GM12878 (cell line): ENCODE measurements around the gene PPP1R13L. TPM values are rescaled to one million over a fixed set of nuclear protein-coding genes. Genes with fewer than 3 reads are reported as not detected.
A peak's percentile ranks its signal among the peaks of the same experiment; 100 is the strongest.

Experiments
- ATAC-seq: fragments of 200-7000 bp; cut with Tn5 transposase; 3 replicates; pipeline ENCODE4 v1.9.1; 2020; ENCODE audit warnings: mild to moderate bottlenecking, moderate library complexity
- BruUV-seq: library from RNA; stranded (reverse); fragments of 400-500 nt; replicated peaks from 2 replicates; lab custom pipeline; 2021; lab: Mats Ljungman, UMichigan
- CTCF ChIA-PET: fragments of 300-600 bp; sonication (Branson Sonifier 250); formaldehyde crosslinking; extraction: SDS; loops from one replicate; lab custom pipeline; 2021; ENCODE audit warnings: inconsistent platforms; lab: Yijun Ruan, JAX
- POLR2A ChIA-PET: fragments of 350-600 bp; formaldehyde crosslinking; extraction: SDS; loops from one replicate; lab custom pipeline; 2021; ENCODE audit warnings: inconsistent platforms; lab: Charles Lee
- RAD21 ChIA-PET: fragments of 300-600 bp; sonication (Branson Sonifier 250); formaldehyde crosslinking; loops from one replicate; lab custom pipeline; 2023; ENCODE audit warnings: antibody characterized with exemption; ENCODE audit not compliant: unreplicated experiment; lab: Charles Lee
- SMC1A ChIA-PET: fragments of 300-600 bp; sonication (Branson Sonifier 250); formaldehyde crosslinking; loops from one replicate; lab custom pipeline; 2023; ENCODE audit not compliant: unreplicated experiment, uncharacterized antibody; lab: Charles Lee
- DNase-seq: peaks from one replicate; pipeline ENCODE4 v3.0.0-alpha.2; 2011; ENCODE audit warnings: low read depth, low spot score
- FAIRE-seq: peaks from 3 replicates; lab custom pipeline; 2011; peaks lifted over from hg19 to GRCh38; lab: Jason Lieb, UNC
- H2AFZ ChIP-seq: 2 replicates; pipeline ENCODE4 v1.6.0; 2011; ENCODE audit warnings: low read depth, low read length, control low read depth; ENCODE audit not compliant: control insufficient read depth
- H3K27ac ChIP-seq: 2 replicates; pipeline ENCODE4 v1.5.1; 2011; ENCODE audit warnings: control low read depth; ENCODE audit not compliant: control insufficient read depth, insufficient read depth
- H3K27me3 ChIP-seq, 2 experiments: replicated peaks in 1 of 2; 2 replicates each; pipeline versions ENCODE4 v1.6.0 to v1.6.1; 2011; ENCODE audit warnings: low read length in 1 of 2; ENCODE audit not compliant: control insufficient read depth in 2 of 2, insufficient read depth in 2 of 2
- H3K36me3 ChIP-seq, 2 experiments: 2 replicates each; pipeline ENCODE4 v1.5.1; 2011; ENCODE audit warnings: low read length in 1 of 2; ENCODE audit not compliant: control insufficient read depth in 2 of 2, insufficient read depth in 2 of 2
- H3K4me1 ChIP-seq: 2 replicates; pipeline ENCODE4 v1.6.1; 2011; ENCODE audit warnings: mild to moderate bottlenecking, low read length, moderate library complexity, mixed read lengths; ENCODE audit not compliant: control insufficient read depth, insufficient read depth
- H3K4me2 ChIP-seq: 2 replicates; pipeline ENCODE4 v1.6.0; 2011; ENCODE audit warnings: control low read depth; ENCODE audit not compliant: control insufficient read depth, insufficient read depth
- H3K4me3 ChIP-seq: fragments of 200-600 bp; sonication (generic); 2 replicates; pipeline ENCODE4 v1.5.1; 2016
- H3K79me2 ChIP-seq: 2 replicates; pipeline ENCODE4 v1.6.0; 2011; ENCODE audit warnings: low read length; ENCODE audit not compliant: control insufficient read depth, insufficient read depth
- H3K9ac ChIP-seq: 2 replicates; pipeline ENCODE4 v1.8.0; 2011; ENCODE audit warnings: low read length, control low read depth, mixed read lengths; ENCODE audit not compliant: control insufficient read depth, insufficient read depth
- H3K9me3 ChIP-seq: replicated peaks from 3 replicates; pipeline ENCODE4 v1.5.1; 2011; ENCODE audit warnings: mild to moderate bottlenecking, low read length; ENCODE audit not compliant: control insufficient read depth, insufficient read depth
- H4K20me1 ChIP-seq: 2 replicates; pipeline ENCODE4 v1.6.0; 2011; ENCODE audit not compliant: control insufficient read depth, insufficient read depth
- BCLAF1 ChIP-seq: fragments of 450-650 bp; IDR thresholded peaks from 2 replicates; pipeline ENCODE4 v1.6.1; 2017; ENCODE audit warnings: antibody characterized with exemption, mild to moderate bottlenecking, moderate library complexity
- GATAD2B ChIP-seq: fragments of 450-650 bp; conservative IDR thresholded peaks from 2 replicates; pipeline ENCODE4 v1.6.1; 2017; ENCODE audit warnings: low read depth, mild to moderate bottlenecking, moderate library complexity
- HCFC1 ChIP-seq: fragments of 150-350 bp; IDR thresholded peaks from 2 replicates; pipeline ENCODE4 v1.6.1; 2014; ENCODE audit warnings: low read length
- HDGF ChIP-seq: fragments of 450-650 bp; IDR thresholded peaks from 2 replicates; pipeline ENCODE4 v1.6.1; 2016; ENCODE audit warnings: antibody characterized with exemption
- LARP7 ChIP-seq: fragments of 450-650 bp; IDR thresholded peaks from 2 replicates; pipeline ENCODE4 v1.6.1; 2017; ENCODE audit warnings: mild to moderate bottlenecking
- NBN ChIP-seq: fragments of 450-650 bp; IDR thresholded peaks from 2 replicates; pipeline ENCODE4 v1.6.1; 2016
- NFXL1 ChIP-seq: fragments of 450-650 bp; IDR thresholded peaks from 2 replicates; pipeline ENCODE4 v1.6.1; 2017; ENCODE audit warnings: antibody characterized with exemption, mild to moderate bottlenecking, borderline replicate concordance
- NR2F1 ChIP-seq: fragments of 450-650 bp; conservative IDR thresholded peaks from 2 replicates; pipeline ENCODE4 v1.6.1; 2017; ENCODE audit warnings: mild to moderate bottlenecking
- WGBS: methylation state at CpG from one replicate; pipeline ENCODE4 v1.1.6; 2016; ENCODE audit warnings: low lambda C conversion rate; ENCODE audit not compliant: insufficient replicate concordance, insufficient coverage; ENCODE audit errors: missing lambda C conversion rate; 5-methylcytosine and 5-hydroxymethylcytosine counted together
- in situ Hi-C: fragments of 300-500 bp; cut with MboI; formaldehyde crosslinking; loops from 9 replicates; pipeline ENCODE4 v1.14.3; 2018; ENCODE audit warnings: mixed read lengths
- intact Hi-C: fragments of 100-400 bp; cut with micrococcal nuclease; formaldehyde crosslinking; loops from one replicate; pipeline ENCODE4 v1.14.2; 2022; ENCODE audit not compliant: unreplicated experiment
- polyA plus RNA-seq, 11 experiments: library from polyadenylated mRNA; depleted of rRNA in 4 of 11; unstranded in 6 of 11; stranded (reverse) in 5 of 11; fragments of >200 nt; fragmentation: Nextera tagmentation in 4 of 11; fragmentation: Illumina TruSeq in 1 of 11; extraction: Ambion mirVana in 4 of 11; extraction: Trizol in 1 of 11; gene quantifications; 1 replicate in 1 of 11; 2 replicates in 10 of 11; pipeline versions ENCODE4 v1.2.1 to v1.2.3, GENCODE V29; 2011 to 2016; ENCODE audit warnings: inconsistent platforms in 2 of 11, missing spikeins in 2 of 11, low read depth in 1 of 11
- total RNA-seq, 4 experiments: library from RNA; depleted of rRNA in 3 of 4; stranded (reverse); fragments of >200 nt in 3 of 4; fragmentation: Illumina TruSeq in 1 of 4; extraction: Trizol in 1 of 4; gene quantifications; 2 replicates each; pipeline versions ENCODE4 v1.2.1 to v1.2.3, GENCODE V29; 2013 to 2021

The PPP1R13L gene
- total and polyA plus RNA-seq, 10 of the 15 experiments (the other 5 are each of a cell fraction or from before 2014, with no cell fraction given): 0.40 to 10.0 (median 2.5) TPM

DNA sequence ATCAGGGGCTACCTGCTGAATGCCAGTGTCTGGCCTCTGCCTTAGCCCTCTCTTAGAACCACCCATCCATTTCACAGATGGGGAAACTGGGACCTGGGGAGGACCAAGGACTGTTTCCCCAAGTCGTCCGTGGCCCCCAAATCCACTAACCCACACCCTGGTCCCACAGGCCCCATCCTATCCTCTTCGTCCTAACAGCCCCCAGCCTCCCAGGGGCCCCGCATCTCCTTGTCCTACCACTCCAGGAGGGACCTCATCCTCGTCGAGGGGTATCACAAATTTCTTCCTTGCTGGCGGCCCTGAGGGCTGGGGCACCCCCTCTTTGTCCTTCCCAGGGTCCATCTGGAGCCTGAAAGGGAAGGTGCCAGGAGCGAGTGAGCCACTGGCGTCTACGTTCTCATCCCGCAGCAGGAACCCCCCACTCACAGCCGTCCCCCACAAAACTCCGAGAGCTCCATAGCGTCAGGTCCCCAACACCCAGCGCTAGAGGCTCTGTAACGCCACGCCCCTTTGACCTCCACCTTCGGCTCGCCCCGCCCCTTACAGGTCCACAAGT is 18.2 kb upstream of the PPP1R13L start:
- TSS peak; percentile 70 for BruUV-seq
- SMC1A ChIA-PET: no interaction called here
- Histone ChIP-seq H2AFZ (peak overlapping the region; percentile 54), H3K9me3 (no peaks in the 10 kb centered on the region), H3K4me1 (peaks cover 38% of the 10 kb centered on the region), H3K9ac (peak overlapping the region; percentile 80), H3K27me3 (no peaks in the 10 kb centered on the region), H3K4me2 (peak overlapping the region; percentile 99), H4K20me1 (no peaks in the 10 kb centered on the region), H3K4me3 (peak overlapping the region; percentile 82), H3K27ac (peak overlapping the region; percentile 91), H3K79me2 (peaks cover 16% of the 10 kb centered on the region), H3K36me3 (no peaks in the 10 kb centered on the region; a peak in 1 of 4 replicates)
- in situ Hi-C loops: no loop called here
- DNase-seq: no peak
- intact Hi-C loops: no loop called here
- TF ChIP-seq LARP7: peak; percentile 55; the same call in 1 of the 2 replicates
- TF ChIP-seq NBN: no peak
- no peak for TF ChIP-seq BCLAF1
- peak; percentile 96 for TF ChIP-seq NR2F1
- TF ChIP-seq HDGF: peak; percentile 98
- 0 out of 2 replicates have a peak, but pooled peaks have one; percentile 8 for TF ChIP-seq GATAD2B
- no peak for TF ChIP-seq NFXL1
- no peak for TF ChIP-seq HCFC1
- WGBS: 6% methylated on average over 20 of the region's 20 CpGs
- no peak for FAIRE-seq
- CTCF ChIA-PET: interaction anchor here (0.6 to 3.0 kb wide), 4 partner anchors 26 to 83 kb away, joined by 3 to 25 read pairs (median 4); no protein-coding TSS in a partner anchor
- RAD21 ChIA-PET: interaction anchor here (0.6 to 2.3 kb wide), 5 partner anchors 19 to 219 kb away, joined by 3 to 8 read pairs (median 3); partner anchors contain the start of gene PPP1R13L
- ATAC-seq: no peak
- POLR2A ChIA-PET: interaction anchor here (0.5 to 2.4 kb wide), 4 partner anchors 16 to 138 kb away, joined by 3 to 16 read pairs (median 3); partner anchors contain the start of gene PPP1R13L
